ENCODE data around the gene AP2A1. TPM values are rescaled to one million over a fixed set of nuclear protein-coding genes. Genes with fewer than 3 reads are reported as not detected.
A peak's percentile ranks its signal among the peaks of the same experiment; 100 is the strongest.
"Not testable (repeated sequence)": the region's sequence is repeated elsewhere in the genome, so short reads cannot be mapped to it uniquely, and the experiment has no call there.

The AP2A1 gene
- 290 and 317 TPM in 2 replicates for total RNA-seq (2014; rRNA removed; shearing (Covaris generic); ENCODE audit: low replicate concordance)

DNA sequence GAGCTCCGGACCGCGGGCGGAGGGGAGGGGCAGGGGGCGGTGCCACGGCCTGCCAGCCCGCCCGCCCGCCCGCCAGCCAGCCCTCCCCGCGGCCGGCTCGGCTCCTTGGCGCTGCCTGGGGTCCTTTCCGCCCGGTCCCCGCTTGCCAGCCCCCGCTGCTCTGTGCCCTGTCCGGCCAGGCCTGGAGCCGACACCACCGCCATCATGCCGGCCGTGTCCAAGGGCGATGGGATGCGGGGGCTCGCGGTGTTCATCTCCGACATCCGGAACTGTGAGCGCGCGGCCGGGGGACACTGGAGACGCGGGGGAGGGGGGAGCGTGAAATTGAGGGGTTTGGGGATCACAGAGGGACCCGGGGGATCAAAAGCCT lies at the start of gene AP2A1:
Gene AP2A1, plus strand, starts transcription at position 72 of the 370 bp plus-strand sequence. Its CDS starts 133 bp downstream, at position 205.
- in situ Hi-C loops (cut with HindIII; ENCODE audit: low pct_unique_long_range_greater_than_20kb, low sequenced_read_pairs) = no loop called here
- no peak for DNase-seq (ENCODE audit: low read depth)

DNA sequence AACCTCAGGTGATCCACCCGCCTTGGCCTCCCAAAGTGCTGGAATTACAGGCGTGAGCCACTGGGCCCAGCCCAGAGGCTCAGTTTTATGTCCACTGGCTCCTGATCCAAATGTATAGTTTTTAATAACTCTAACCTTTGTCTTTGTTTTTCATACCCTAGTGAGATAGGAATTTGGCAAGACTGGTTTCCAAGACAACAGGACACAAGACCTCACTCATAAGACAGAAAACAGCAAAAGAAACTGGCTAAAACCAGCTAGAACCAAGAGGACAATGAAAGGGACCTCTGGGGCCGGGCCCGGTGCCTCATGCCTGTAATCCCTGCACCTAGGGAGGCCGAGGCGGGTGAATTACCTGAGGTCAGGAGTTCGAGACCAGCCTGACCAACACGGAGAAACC lies 48.3 kb upstream of the AP2A1 start:
- DNase-seq (ENCODE audit: low read depth) = peak; percentile 37
- in situ Hi-C loops (cut with HindIII; ENCODE audit: low pct_unique_long_range_greater_than_20kb, low sequenced_read_pairs) = no loop called here

- no peak for DNase-seq (ENCODE audit: low read depth)
- in situ Hi-C loops (cut with HindIII; ENCODE audit: low pct_unique_long_range_greater_than_20kb, low sequenced_read_pairs) = no loop called here
Observed at GRCh38 chr19:49718991-49719390, 47.8 kb upstream of the AP2A1 start.

- DNase-seq (ENCODE audit: low read depth); in situ Hi-C loops (cut with HindIII; ENCODE audit: low pct_unique_long_range_greater_than_20kb, low sequenced_read_pairs): not testable (repeated sequence)
Observed at GRCh38 chr19:49719420-49719819, 47.4 kb upstream of the AP2A1 start.

DNA sequence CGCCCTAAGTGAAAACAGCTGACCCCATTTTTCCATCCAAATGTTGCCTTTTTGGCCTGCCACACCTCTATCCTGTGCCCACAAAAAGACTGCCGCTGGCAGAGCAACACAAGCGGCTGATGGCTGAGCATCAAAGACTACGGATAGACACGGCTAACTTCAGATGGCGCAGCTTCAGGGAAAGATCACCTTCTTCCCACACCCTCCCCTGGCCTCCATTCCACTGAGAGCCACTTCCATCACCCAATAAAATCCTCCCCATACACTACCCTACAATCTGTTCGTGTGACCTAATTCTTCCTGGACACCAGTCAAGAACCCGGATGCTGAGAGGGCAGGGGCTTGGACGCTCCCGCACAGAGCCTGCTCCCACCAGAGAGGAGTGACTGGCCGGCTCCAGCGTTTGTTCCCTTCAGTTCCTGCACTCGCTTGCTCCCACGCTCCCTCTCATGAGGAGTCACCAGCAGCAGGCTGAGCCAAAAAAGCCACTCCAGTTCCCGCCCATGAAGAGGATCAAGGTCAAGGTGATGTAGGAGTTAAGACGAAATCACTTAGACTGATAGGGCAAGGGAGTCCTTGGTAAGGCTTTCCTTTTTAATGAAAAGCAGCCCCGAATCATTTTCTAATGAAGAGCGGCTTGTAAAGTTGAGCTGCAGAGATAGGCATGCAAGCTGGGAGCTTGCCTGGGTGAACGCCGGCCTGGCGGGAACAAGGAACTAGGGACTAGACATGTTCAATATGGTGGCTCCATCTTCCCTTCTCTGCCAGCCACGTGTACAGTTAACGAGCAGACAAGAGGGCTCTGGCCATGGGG lies 39.4 kb upstream of the AP2A1 start:
- in situ Hi-C loops (cut with HindIII; ENCODE audit: low pct_unique_long_range_greater_than_20kb, low sequenced_read_pairs) = no loop called here
- no peak for DNase-seq (ENCODE audit: low read depth)

GRCh38 chr19:49730166-49730565 lies 36.6 kb upstream of the AP2A1 start:
- DNase-seq (ENCODE audit: low read depth) = no peak
- in situ Hi-C loops (cut with HindIII; ENCODE audit: low pct_unique_long_range_greater_than_20kb, low sequenced_read_pairs) = no loop called here

DNA sequence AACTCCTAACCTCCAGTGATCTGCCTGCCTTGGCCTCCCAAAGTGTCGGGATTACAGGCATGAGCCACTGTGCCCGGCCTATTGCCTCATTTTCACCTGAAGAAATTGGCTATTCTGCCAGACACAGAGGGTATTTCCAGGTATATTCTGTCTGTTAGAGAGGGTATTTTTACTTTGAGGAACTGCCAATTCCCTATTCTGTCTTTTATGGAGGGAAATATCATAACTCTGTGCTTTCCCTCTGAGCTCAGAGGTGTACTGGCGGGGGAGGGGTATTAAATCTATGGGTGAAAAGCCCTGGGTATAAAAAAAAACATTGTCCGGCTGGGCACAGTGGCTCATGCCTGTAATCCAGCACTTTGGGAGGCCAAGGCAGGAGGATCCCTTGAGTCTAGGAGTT lies 28.5 kb upstream of the AP2A1 start:
- in situ Hi-C loops (cut with HindIII; ENCODE audit: low pct_unique_long_range_greater_than_20kb, low sequenced_read_pairs) = no loop called here
- no peak for DNase-seq (ENCODE audit: low read depth)

DNA sequence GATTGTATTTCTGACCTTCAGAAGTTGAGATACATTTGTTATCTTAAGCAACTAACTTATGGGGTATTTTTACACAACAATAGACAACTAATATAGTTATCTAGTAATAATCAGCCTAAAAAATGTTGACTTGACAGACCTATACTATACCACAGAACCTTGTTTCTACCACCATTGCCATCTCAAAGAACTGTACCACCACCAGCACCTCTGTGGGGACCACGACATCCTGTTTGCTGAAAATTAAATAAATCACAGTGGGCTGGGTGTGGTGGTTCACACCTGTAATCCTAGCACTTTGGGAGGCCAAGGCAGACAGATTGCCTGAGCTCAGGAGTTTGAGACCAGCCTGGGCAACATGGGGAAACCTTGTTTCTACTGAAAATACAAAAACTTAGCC lies 27.7 kb upstream of the AP2A1 start:
- DNase-seq (ENCODE audit: low read depth) = no peak
- in situ Hi-C loops (cut with HindIII; ENCODE audit: low pct_unique_long_range_greater_than_20kb, low sequenced_read_pairs) = no loop called here

- DNase-seq (ENCODE audit: low read depth) = no peak
- in situ Hi-C loops (cut with HindIII; ENCODE audit: low pct_unique_long_range_greater_than_20kb, low sequenced_read_pairs) = no loop called here
Observed at GRCh38 chr19:49739933-49740332, 26.9 kb upstream of the AP2A1 start.

DNA sequence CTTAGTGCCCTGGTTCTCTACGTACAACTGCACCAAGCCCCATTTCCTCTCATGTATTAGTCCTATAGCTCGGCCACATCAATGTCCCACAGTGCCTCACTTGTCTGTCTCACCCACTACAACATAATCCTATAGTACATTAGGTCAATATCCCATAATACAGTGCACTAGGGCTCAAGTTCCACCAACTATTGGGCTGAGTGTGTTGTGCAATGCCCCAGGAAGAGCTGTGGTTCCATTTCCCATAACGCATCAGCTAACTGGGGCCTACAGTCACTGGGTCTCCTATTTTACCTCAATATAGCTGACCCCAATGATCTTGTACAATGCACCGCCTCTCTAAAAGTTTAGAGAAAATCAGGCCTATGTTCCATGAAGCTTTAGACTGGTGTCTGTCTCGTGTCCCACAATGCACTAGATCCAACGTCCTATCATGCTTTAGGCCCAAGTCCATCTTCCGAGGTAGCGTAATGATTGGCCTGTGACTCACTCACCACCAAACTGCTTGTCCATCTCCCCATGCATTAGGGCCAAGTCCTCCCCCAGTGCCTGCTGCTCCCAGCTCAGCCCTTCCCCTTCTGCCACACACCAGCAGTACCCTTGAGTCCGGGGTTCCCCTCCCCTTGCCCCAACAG lies 25.5 kb upstream of the AP2A1 start:
- in situ Hi-C loops (cut with HindIII; ENCODE audit: low pct_unique_long_range_greater_than_20kb, low sequenced_read_pairs) = no loop called here
- no peak for DNase-seq (ENCODE audit: low read depth)

- in situ Hi-C loops (cut with HindIII; ENCODE audit: low pct_unique_long_range_greater_than_20kb, low sequenced_read_pairs) = no loop called here
- DNase-seq (ENCODE audit: low read depth) = peak; percentile 20
Observed at GRCh38 chr19:49744946-49745381, 21.8 kb upstream of the AP2A1 start.

- peak; percentile 56 for DNase-seq (ENCODE audit: low read depth)
- in situ Hi-C loops (cut with HindIII; ENCODE audit: low pct_unique_long_range_greater_than_20kb, low sequenced_read_pairs) = no loop called here
Observed at GRCh38 chr19:49746206-49746958, 20.4 kb upstream of the AP2A1 start.

DNA sequence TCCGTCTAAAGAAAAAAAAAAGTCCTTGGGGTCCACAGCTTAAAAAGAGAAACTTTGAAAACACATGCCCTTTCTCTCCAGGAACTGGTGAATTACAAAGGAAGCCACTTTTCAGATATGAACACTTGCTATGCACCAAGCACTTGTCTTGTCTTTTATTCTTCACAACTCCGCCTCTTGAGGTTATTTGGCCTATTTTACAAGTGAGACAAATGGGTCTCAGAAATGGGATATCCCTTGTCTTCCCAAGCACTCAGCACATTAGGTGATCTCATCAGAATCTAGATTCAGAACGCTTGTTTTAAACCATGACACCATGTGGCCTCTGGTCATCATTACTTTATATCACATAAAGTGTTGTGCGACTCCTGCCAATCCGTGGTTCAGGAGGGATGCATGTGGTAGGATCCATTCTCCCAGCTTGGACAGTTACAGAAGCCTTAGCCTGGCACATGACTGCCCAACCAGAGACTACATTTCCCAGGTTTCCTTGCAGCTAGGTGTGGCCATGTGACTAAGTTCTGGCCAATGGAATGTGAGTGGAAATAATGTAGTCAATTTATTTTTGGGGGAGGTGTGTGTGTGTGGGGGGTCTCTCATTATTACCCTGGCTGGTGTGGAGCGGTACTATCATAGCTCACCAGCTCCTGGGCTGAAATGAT lies 17.6 kb upstream of the AP2A1 start:
- no peak for DNase-seq (ENCODE audit: low read depth)
- in situ Hi-C loops (cut with HindIII; ENCODE audit: low pct_unique_long_range_greater_than_20kb, low sequenced_read_pairs) = no loop called here

DNA sequence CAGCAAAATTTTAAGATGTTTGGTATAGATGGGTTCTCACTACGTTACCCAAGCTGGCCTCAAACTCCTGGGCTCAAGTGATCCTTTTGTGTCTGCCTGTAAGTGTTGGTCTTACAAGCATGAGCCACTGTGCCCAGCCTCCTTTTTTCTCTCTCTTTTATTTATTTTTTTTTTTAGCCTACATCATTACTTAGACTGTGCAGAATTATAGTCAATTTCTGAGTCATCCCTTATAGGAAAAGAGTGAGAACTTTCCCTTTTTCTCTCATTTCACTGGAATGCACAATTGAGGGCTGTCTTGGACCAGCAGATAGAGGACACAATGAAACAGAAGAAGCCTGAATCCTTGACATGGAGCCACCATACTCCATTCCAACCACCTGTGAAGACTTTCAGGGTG lies 17.0 kb upstream of the AP2A1 start:
- DNase-seq (ENCODE audit: low read depth) = no peak
- in situ Hi-C loops (cut with HindIII; ENCODE audit: low pct_unique_long_range_greater_than_20kb, low sequenced_read_pairs) = no loop called here

GRCh38 chr19:49752701-49753100 lies 14.1 kb upstream of the AP2A1 start:
- in situ Hi-C loops (cut with HindIII; ENCODE audit: low pct_unique_long_range_greater_than_20kb, low sequenced_read_pairs) = no loop called here
- no peak for DNase-seq (ENCODE audit: low read depth)

GRCh38 chr19:49755956-49756355 lies 10.8 kb upstream of the AP2A1 start:
- in situ Hi-C loops (cut with HindIII; ENCODE audit: low pct_unique_long_range_greater_than_20kb, low sequenced_read_pairs) = no loop called here
- DNase-seq (ENCODE audit: low read depth) = no peak

DNA sequence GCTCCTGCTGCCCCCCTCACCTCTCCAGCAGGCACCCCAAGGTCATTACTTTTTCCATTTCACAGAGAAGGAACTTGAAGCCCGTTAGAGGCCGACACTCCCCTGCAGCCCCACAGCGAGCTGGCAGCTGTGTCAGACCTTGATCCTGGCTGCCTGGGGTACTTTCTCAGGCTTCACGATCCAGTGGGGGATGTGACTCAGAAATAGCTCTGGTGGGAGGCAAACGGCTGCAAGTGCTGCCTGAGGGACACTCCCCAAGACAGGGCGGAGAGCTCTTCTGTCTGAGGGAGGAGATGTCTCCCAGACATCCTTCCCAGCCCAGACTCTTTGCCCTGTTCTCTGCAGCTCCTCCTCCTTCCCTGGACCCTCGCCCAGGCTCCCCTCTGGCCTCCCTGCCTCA lies 8.5 kb upstream of the AP2A1 start:
- DNase-seq (ENCODE audit: low read depth) = no peak

DNA sequence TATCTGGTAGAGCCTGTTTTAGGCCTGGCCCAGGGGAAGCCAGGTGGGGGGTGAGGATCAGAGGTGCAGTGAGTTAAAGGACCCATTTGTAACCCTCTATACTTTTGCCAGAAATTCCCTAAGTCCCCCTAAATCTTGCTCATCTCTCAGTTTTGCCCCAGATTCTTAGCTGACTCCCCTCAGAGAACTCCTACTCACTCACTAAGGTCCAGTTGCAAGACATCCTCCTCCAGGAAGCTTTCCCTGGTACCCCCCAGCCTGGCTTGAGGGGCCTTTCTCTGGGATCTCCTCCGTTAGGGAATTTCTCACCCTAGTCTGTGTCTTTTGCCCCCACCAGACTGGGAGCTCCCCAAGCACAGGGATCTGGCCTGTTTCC lies 5.6 kb upstream of the AP2A1 start:
- DNase-seq (ENCODE audit: low read depth) = no peak
- in situ Hi-C loops (cut with HindIII; ENCODE audit: low pct_unique_long_range_greater_than_20kb, low sequenced_read_pairs) = no loop called here

More for the DNA sequence above, 8.5 kb upstream of the AP2A1 start:
- in situ Hi-C loops (cut with HindIII; ENCODE audit: low pct_unique_long_range_greater_than_20kb, low sequenced_read_pairs) = no loop called here
